Ishikawa (cell line): ENCODE measurements around the gene NAPB.

ENCODE experiments used
- CEBPB ChIP-seq: IDR thresholded peaks from 2 replicates; pipeline ENCODE4 v1.6.1; 2012
- CREB1 ChIP-seq: IDR thresholded peaks from 2 replicates; pipeline ENCODE4 v1.6.1; 2012; ENCODE audit warnings: low read depth
- EGR1 ChIP-seq: IDR thresholded peaks from 2 replicates; pipeline ENCODE4 v1.6.1; 2012
- EP300 ChIP-seq: IDR thresholded peaks from 2 replicates; pipeline ENCODE4 v1.6.1; 2012; ENCODE audit warnings: borderline replicate concordance
- FOXM1 ChIP-seq: IDR thresholded peaks from 2 replicates; pipeline ENCODE4 v1.6.1; 2012; ENCODE audit warnings: low read depth, borderline replicate concordance
- MAX ChIP-seq: IDR thresholded peaks from 2 replicates; pipeline ENCODE4 v1.6.1; 2012
- NFIC ChIP-seq: IDR thresholded peaks from 2 replicates; pipeline ENCODE4 v1.6.1; 2012
- RAD21 ChIP-seq: IDR thresholded peaks from 2 replicates; pipeline ENCODE4 v1.6.1; 2012; ENCODE audit warnings: low read depth
- REST ChIP-seq: IDR thresholded peaks from 2 replicates; pipeline ENCODE4 v1.6.1; 2012; ENCODE audit warnings: low read depth, mild to moderate bottlenecking
- TAF1 ChIP-seq: IDR thresholded peaks from 2 replicates; pipeline ENCODE4 v1.6.1; 2012; ENCODE audit warnings: low read depth, mild to moderate bottlenecking
- TCF12 ChIP-seq: IDR thresholded peaks from 2 replicates; pipeline ENCODE4 v1.6.1; 2012; ENCODE audit warnings: low read depth
- TEAD4 ChIP-seq: IDR thresholded peaks from 2 replicates; pipeline ENCODE4 v1.6.1; 2012
- USF1 ChIP-seq: IDR thresholded peaks from 2 replicates; pipeline ENCODE4 v1.6.1; 2012
- YY1 ChIP-seq: IDR thresholded peaks from 2 replicates; pipeline ENCODE4 v1.6.1; 2012; ENCODE audit warnings: low read depth
- ZBTB7A ChIP-seq: IDR thresholded peaks from 2 replicates; pipeline ENCODE4 v1.6.1; 2012; ENCODE audit warnings: low read depth

Gene NAPB

GRCh38 chr20:23379772-23380171, 41.5 kb downstream of the NAPB start:
- TF ChIP-seq USF1 (no peak), CREB1 (no peak), EGR1 (no peak), NFIC (no peak), REST (no peak), TEAD4 (no peak), MAX (no peak), CEBPB (no peak), YY1 (no peak), FOXM1 (no peak), TAF1 (no peak), TCF12 (no peak), EP300 (no peak), RAD21 (no peak), ZBTB7A (no peak)

- TF ChIP-seq EGR1 (no peak), CREB1 (no peak), YY1 (no peak), NFIC (no peak), TAF1 (no peak), ZBTB7A (no peak), CEBPB (no peak), USF1 (no peak), TCF12 (no peak), MAX (no peak), EP300 (no peak), RAD21 (no peak), REST (no peak), FOXM1 (no peak), TEAD4 (no peak)
Measured at GRCh38 chr20:23375827-23376226, 45.5 kb downstream of the NAPB start.

- no peak for TF ChIP-seq RAD21
- TF ChIP-seq EGR1 = no peak
- TF ChIP-seq MAX = no peak
- no peak for TF ChIP-seq TAF1
- no peak for TF ChIP-seq EP300
- TF ChIP-seq NFIC = no peak
- no peak for TF ChIP-seq TCF12
- no peak for TF ChIP-seq YY1
- TF ChIP-seq ZBTB7A = no peak
- TF ChIP-seq REST = no peak
- no peak for TF ChIP-seq TEAD4
- no peak for TF ChIP-seq CREB1
- TF ChIP-seq USF1 = no peak
- TF ChIP-seq FOXM1 = no peak
- no peak for TF ChIP-seq CEBPB
Measured at GRCh38 chr20:23374441-23374840, 46.8 kb downstream of the NAPB start.

GRCh38 chr20:23371496-23371895, 49.8 kb downstream of the NAPB start:
- TF ChIP-seq TCF12 (no peak), REST (no peak), CEBPB (no peak), RAD21 (no peak), USF1 (no peak), EGR1 (no peak), TAF1 (no peak), FOXM1 (no peak), MAX (no peak), YY1 (no peak), CREB1 (no peak), ZBTB7A (no peak)
